ENCODE results near the gene TGFBR2.

Gene TGFBR2

GRCh38 chr3:30670292-30670691, 63.9 kb downstream of the TGFBR2 start:
- Histone ChIP-seq H3K27ac (replicated peaks) (no peak overlapping the region), H3K27me3 (ENCODE audit: insufficient read depth, poor library complexity, severe bottlenecking) (no peaks in the 10 kb centered on the region), H3K4me3 (replicated peaks; ENCODE audit: insufficient read depth, low read length) (no peak overlapping the region)
- no peak for DNase-seq (ENCODE audit: low read depth in 1 of 2, low spot score in 1 of 2)
- TF ChIP-seq REST (IDR thresholded peaks at IDR 0.05; ENCODE audit: insufficient replicate concordance, low read depth) (no peak), GABPA (IDR thresholded peaks at IDR 0.05; ENCODE audit: low read depth) (no peak), POLR2AphosphoS5 (IDR thresholded peaks at IDR 0.05; ENCODE audit: low read depth) (no peak), SPI1 (IDR thresholded peaks at IDR 0.05; ENCODE audit: borderline replicate concordance, low read depth) (no peak)
- TF ChIP-seq, protein P1, sequence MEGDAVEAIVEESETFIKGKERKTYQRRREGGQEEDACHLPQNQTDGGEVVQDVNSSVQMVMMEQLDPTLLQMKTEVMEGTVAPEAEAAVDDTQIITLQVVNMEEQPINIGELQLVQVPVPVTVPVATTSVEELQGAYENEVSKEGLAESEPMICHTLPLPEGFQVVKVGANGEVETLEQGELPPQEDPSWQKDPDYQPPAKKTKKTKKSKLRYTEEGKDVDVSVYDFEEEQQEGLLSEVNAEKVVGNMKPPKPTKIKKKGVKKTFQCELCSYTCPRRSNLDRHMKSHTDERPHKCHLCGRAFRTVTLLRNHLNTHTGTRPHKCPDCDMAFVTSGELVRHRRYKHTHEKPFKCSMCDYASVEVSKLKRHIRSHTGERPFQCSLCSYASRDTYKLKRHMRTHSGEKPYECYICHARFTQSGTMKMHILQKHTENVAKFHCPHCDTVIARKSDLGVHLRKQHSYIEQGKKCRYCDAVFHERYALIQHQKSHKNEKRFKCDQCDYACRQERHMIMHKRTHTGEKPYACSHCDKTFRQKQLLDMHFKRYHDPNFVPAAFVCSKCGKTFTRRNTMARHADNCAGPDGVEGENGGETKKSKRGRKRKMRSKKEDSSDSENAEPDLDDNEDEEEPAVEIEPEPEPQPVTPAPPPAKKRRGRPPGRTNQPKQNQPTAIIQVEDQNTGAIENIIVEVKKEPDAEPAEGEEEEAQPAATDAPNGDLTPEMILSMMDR (IDR thresholded peaks at IDR 0.05; ENCODE audit: insufficient read depth, low read length), result no peak

DNA sequence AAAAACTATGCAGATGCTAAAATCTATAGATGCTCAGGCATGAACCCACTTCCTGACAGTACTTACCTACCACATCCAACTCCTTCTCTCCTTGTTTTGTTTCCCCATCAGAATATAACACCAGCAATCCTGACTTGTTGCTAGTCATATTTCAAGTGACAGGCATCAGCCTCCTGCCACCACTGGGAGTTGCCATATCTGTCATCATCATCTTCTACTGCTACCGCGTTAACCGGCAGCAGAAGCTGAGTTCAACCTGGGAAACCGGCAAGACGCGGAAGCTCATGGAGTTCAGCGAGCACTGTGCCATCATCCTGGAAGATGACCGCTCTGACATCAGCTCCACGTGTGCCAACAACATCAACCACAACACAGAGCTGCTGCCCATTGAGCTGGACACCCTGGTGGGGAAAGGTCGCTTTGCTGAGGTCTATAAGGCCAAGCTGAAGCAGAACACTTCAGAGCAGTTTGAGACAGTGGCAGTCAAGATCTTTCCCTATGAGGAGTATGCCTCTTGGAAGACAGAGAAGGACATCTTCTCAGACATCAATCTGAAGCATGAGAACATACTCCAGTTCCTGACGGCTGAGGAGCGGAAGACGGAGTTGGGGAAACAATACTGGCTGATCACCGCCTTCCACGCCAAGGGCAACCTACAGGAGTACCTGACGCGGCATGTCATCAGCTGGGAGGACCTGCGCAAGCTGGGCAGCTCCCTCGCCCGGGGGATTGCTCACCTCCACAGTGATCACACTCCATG, 65.3 kb downstream of the TGFBR2 start:
- H3K27ac ChIP-seq (replicated peaks), result no peak overlapping the region
- no peak for TF ChIP-seq SPI1 (IDR thresholded peaks at IDR 0.05; ENCODE audit: borderline replicate concordance, low read depth)
- no peak for TF ChIP-seq GABPA (IDR thresholded peaks at IDR 0.05; ENCODE audit: low read depth)
- TF ChIP-seq POLR2AphosphoS5 (IDR thresholded peaks at IDR 0.05; ENCODE audit: low read depth), result no peak
- TF ChIP-seq, protein P1 (IDR thresholded peaks at IDR 0.05; ENCODE audit: insufficient read depth, low read length), result no peak
- no peak for TF ChIP-seq REST (IDR thresholded peaks at IDR 0.05; ENCODE audit: insufficient replicate concordance, low read depth)
- H3K4me3 ChIP-seq (replicated peaks; ENCODE audit: insufficient read depth, low read length), result no peak overlapping the region
- no peaks in the 10 kb centered on the region for H3K27me3 ChIP-seq (ENCODE audit: insufficient read depth, poor library complexity, severe bottlenecking)
- no peak for DNase-seq (ENCODE audit: low read depth in 1 of 2, low spot score in 1 of 2)

DNA sequence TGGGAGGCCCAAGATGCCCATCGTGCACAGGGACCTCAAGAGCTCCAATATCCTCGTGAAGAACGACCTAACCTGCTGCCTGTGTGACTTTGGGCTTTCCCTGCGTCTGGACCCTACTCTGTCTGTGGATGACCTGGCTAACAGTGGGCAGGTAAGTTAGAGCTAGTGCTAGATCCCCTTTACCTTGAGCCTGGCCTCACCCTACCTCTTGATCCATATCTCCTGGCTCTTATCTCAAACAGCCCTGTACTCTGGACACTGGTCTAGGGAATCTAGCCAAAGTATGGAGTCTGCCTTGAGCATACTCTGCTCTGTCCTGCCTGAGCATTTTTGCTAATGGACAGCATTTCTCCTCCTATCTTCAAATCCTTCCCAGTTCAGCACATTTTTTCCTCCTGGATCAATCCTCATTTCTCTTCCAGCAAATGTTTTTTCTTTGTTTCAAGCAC, 65.9 kb downstream of the TGFBR2 start:
- TF ChIP-seq POLR2AphosphoS5 (IDR thresholded peaks at IDR 0.05; ENCODE audit: low read depth) (no peak), GABPA (IDR thresholded peaks at IDR 0.05; ENCODE audit: low read depth) (no peak), SPI1 (IDR thresholded peaks at IDR 0.05; ENCODE audit: borderline replicate concordance, low read depth) (no peak), REST (IDR thresholded peaks at IDR 0.05; ENCODE audit: insufficient replicate concordance, low read depth) (no peak)
- TF ChIP-seq, protein P1 (IDR thresholded peaks at IDR 0.05; ENCODE audit: insufficient read depth, low read length), result no peak
- H3K4me3 ChIP-seq (replicated peaks; ENCODE audit: insufficient read depth, low read length), result no peak overlapping the region
- DNase-seq (ENCODE audit: low read depth in 1 of 2, low spot score in 1 of 2), result no peak
- H3K27me3 ChIP-seq (ENCODE audit: insufficient read depth, poor library complexity, severe bottlenecking), result no peaks in the 10 kb centered on the region
- H3K27ac ChIP-seq (replicated peaks), result peak overlapping the region; percentile 29

All from HL-60 (cell line).